Ovary (tissue), 9 donors: ENCODE data around the gene FRMD1. TPM values are rescaled to one million over a fixed set of nuclear protein-coding genes. Genes with fewer than 3 reads are reported as not detected.

Source experiments
- DNase-seq, 5 donors: peaks; one replicate each; pipeline ENCODE4 v3.0.0-alpha.2; 2019 to 2020
- H3K27ac ChIP-seq, 2 donors: fragments of 200-600 bp; one replicate each; pipeline versions ENCODE4 v1.5.1 to v1.8.0; 2019 to 2022
- H3K27me3 ChIP-seq: fragments of 200-600 bp; one replicate; pipeline ENCODE4 v1.8.0; 2022
- H3K36me3 ChIP-seq: fragments of 200-600 bp; sonication (generic); one replicate; pipeline ENCODE4 v1.5.1; 2019
- H3K4me1 ChIP-seq: one replicate; pipeline ENCODE4 v1.8.1; 2013; ENCODE audit warnings: mild to moderate bottlenecking, moderate library complexity; ENCODE audit not compliant: insufficient read depth
- H3K4me3 ChIP-seq: fragments of 200-600 bp; sonication (generic); one replicate; pipeline ENCODE4 v1.5.1; 2017
- H3K9me3 ChIP-seq, 2 donors: fragments of 200-600 bp in 1 of 2; sonication (generic) in 1 of 2; one replicate each; pipeline versions ENCODE4 v1.5.1 to v1.8.1; 2013 to 2019; ENCODE audit warnings: mild to moderate bottlenecking in 1 of 2, moderate library complexity in 1 of 2
- EP300 ChIP-seq: sonication (generic); formaldehyde crosslinking; IDR thresholded peaks from one replicate; pipeline ENCODE4 v1.6.1; 2017; ENCODE audit warnings: antibody characterized with exemption
- POLR2A ChIP-seq: fragments of 450-650 bp; IDR thresholded peaks from one replicate; pipeline ENCODE4 v1.6.1; 2017; ENCODE audit warnings: antibody characterized with exemption, mild to moderate bottlenecking, moderate library complexity
- WGBS, 3 donors: extraction: QIAGEN DNeasy Blood & Tissue Kit in 1 of 3; methylation state at CpG; one replicate each; pipeline versions ENCODE4 v1.1.5 to v1.1.7; 2013 to 2017; 5-methylcytosine and 5-hydroxymethylcytosine counted together
- intact Hi-C, 4 donors: fragments of 100-400 bp; cut with DNase I; formaldehyde crosslinking; loops; one replicate each; pipeline versions ENCODE4 v1.11.0 to v1.15.1; 2022 to 2023
- polyA plus RNA-seq, 2 donors: library from polyadenylated mRNA; stranded (reverse); fragments of 200-250 nt in 1 of 2; fragments of 350-450 nt in 1 of 2; fragmentation: Illumina TruSeq in 1 of 2; extraction: RNeasy Lipid Tissue Mini Kit (QIAGEN cat#74804) in 1 of 2; gene quantifications; one replicate each; pipeline ENCODE4 v1.2.3, GENCODE V29; 2013 to 2014
- total RNA-seq, 7 donors: library from RNA; depleted of rRNA in 2 of 7; stranded (reverse); fragments of >200 nt in 2 of 7; fragmentation: NEBNext Ultra II Directional in 3 of 7; extraction: Animal tissue kit (Norgen Biotek cat#: 25700) in 3 of 7; gene quantifications; one replicate each; pipeline versions ENCODE4 v1.1.0 to v1.2.4, GENCODE V29; 2016 to 2023
- TF ChIP-seq, protein P1 (sequence below), 3 donors: fragments of 450-650 bp in 2 of 3; fragments of 200-600 bp in 1 of 3; IDR thresholded peaks; one replicate each; pipeline versions ENCODE4 v1.5.1 to v1.8.0; 2016 to 2022; ENCODE audit warnings: antibody characterized with exemption in 3 of 3, mild to moderate bottlenecking in 1 of 3
- donor health status: DM: no; HTN: no; CAD: no; lungs with moderate emphysema.
- donor health status: DM: no; HTN: no; CAD: no.
- donor health status: Bipolar disorder and iron deficiency.
- donor health status: DM: yes; HTN: yes; CAD: no.
- donor health status: DM: no; HTN: no; CAD: no.
- donor health status: DM: yes; HTN: yes; CAD: no.

The FRMD1 gene
- total and polyA plus RNA-seq, 9 donors, result 0.10 to 0.48 (median 0.31) TPM; not detected in 2

DNA sequence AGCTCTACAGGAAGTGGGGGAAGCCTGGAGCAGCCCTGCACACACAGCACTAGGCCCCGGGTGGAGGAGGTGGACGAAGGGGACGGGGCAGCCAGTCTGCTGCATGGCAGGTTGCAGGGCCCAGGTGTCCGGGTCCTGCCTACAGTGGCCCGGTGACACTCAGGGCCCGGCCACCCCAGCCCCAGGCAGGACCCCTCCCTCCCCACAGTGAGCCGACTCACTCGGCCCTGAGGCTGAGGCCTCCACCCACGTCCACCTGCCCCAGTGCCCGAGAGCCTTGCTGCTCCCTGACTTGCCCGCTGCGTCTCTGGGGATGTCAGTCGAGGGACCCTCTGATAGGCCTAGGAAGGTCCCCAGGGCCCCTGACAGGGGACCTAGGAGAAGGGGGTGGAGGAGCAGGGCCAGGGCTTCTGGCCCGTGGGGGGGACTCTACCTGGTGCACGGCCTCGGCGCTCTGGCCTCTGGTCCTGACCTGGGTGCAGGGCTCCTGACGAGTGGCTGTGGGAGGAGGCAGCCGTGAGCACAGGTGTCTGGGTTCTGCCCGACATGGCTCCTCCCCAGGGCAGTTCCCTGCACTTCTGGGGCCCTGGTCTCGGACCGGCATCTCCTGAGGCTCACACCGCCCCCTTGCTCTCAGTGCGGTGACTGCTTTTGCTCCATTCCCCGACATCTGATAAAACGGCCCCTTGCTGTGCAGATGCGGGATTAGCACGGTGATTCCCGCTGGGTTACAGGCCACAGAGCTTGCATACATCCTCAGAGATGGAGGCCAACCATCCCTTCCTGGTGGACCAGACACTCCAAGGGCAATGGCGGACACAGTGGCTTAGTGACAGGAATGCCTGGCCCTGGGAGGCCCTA, 20.1 kb downstream of the FRMD1 start:
- H3K27ac ChIP-seq, result no peak overlapping the region
- no peaks in the 10 kb centered on the region for H3K9me3 ChIP-seq
- no peaks in the 10 kb centered on the region for H3K27me3 ChIP-seq
- H3K4me1 ChIP-seq, result no peaks in the 10 kb centered on the region
- no peak overlapping the region for H3K4me3 ChIP-seq
- intact Hi-C loops, result no loop called here
- 89 to 93% (median 92%) methylated on average over 18 to 30 of the region's 30 CpGs for WGBS, 3 donors
- TF ChIP-seq POLR2A (no peak), EP300 (no peak)
- TF ChIP-seq, protein P1, sequence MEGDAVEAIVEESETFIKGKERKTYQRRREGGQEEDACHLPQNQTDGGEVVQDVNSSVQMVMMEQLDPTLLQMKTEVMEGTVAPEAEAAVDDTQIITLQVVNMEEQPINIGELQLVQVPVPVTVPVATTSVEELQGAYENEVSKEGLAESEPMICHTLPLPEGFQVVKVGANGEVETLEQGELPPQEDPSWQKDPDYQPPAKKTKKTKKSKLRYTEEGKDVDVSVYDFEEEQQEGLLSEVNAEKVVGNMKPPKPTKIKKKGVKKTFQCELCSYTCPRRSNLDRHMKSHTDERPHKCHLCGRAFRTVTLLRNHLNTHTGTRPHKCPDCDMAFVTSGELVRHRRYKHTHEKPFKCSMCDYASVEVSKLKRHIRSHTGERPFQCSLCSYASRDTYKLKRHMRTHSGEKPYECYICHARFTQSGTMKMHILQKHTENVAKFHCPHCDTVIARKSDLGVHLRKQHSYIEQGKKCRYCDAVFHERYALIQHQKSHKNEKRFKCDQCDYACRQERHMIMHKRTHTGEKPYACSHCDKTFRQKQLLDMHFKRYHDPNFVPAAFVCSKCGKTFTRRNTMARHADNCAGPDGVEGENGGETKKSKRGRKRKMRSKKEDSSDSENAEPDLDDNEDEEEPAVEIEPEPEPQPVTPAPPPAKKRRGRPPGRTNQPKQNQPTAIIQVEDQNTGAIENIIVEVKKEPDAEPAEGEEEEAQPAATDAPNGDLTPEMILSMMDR (IDR thresholded peaks at IDR 0.05), result no peak
- no peak for DNase-seq
- H3K36me3 ChIP-seq, result no peaks in the 10 kb centered on the region

GRCh38 chr6:168057836-168058235, 21.2 kb downstream of the FRMD1 start:
- H3K9me3 ChIP-seq, result no peaks in the 10 kb centered on the region
- peak in 2 of 5 donors; percentile 6 to 27 for DNase-seq
- no peaks in the 10 kb centered on the region for H3K36me3 ChIP-seq
- no peak overlapping the region for H3K27ac ChIP-seq
- H3K27me3 ChIP-seq, result no peaks in the 10 kb centered on the region
- intact Hi-C loops, result no loop called here
- H3K4me3 ChIP-seq, result no peak overlapping the region
- H3K4me1 ChIP-seq, result no peaks in the 10 kb centered on the region
- TF ChIP-seq, protein P1 (IDR thresholded peaks at IDR 0.05), result no peak
- TF ChIP-seq EP300 (no peak), POLR2A (no peak)
- WGBS, 3 donors, result 92 to 98% (median 92%) methylated on average over 14 of the region's 14 CpGs

GRCh38 chr6:168056892-168057527, 22.0 kb downstream of the FRMD1 start:
- Histone ChIP-seq H3K27me3 (no peaks in the 10 kb centered on the region), H3K36me3 (no peaks in the 10 kb centered on the region), H3K9me3 (no peaks in the 10 kb centered on the region), H3K4me1 (no peaks in the 10 kb centered on the region), H3K27ac (no peak overlapping the region), H3K4me3 (no peak overlapping the region)
- peak in 2 of 5 donors; percentile 12 to 27 for DNase-seq
- WGBS, 3 donors, result 87 to 96% (median 90%) methylated on average over 24 of the region's 24 CpGs
- intact Hi-C loops, result no loop called here
- no peak for TF ChIP-seq POLR2A
- TF ChIP-seq, protein P1 (IDR thresholded peaks at IDR 0.05), result no peak
- TF ChIP-seq EP300, result no peak

- no peak overlapping the region for H3K4me3 ChIP-seq
- H3K4me1 ChIP-seq, result no peaks in the 10 kb centered on the region
- no peaks in the 10 kb centered on the region for H3K9me3 ChIP-seq
- peak in 1 of 5 donors; percentile 7 for DNase-seq
- TF ChIP-seq POLR2A, result no peak
- TF ChIP-seq EP300, result no peak
- TF ChIP-seq, protein P1 (IDR thresholded peaks at IDR 0.05), result no peak
- H3K36me3 ChIP-seq, result no peaks in the 10 kb centered on the region
- H3K27ac ChIP-seq, result no peak overlapping the region
- WGBS, 3 donors, result 88 to 92% (median 89%) methylated on average over 20 to 22 of the region's 22 CpGs
- intact Hi-C loops, result no loop called here
- H3K27me3 ChIP-seq, result no peaks in the 10 kb centered on the region
These were observed 23.1 kb downstream of the FRMD1 start for GRCh38 chr6:168055696-168056489.
